GM12878 (cell line): ENCODE data around the gene ZNF467. TPM values are rescaled to one million over a fixed set of nuclear protein-coding genes. Genes with fewer than 3 reads are reported as not detected.

Experiments
- ATAC-seq: fragments of 200-7000 bp; cut with Tn5 transposase; 3 replicates; pipeline ENCODE4 v1.9.1; 2020; ENCODE audit warnings: mild to moderate bottlenecking, moderate library complexity
- BruUV-seq: library from RNA; stranded (reverse); fragments of 400-500 nt; replicated peaks from 2 replicates; lab custom pipeline; 2021; lab: Mats Ljungman, UMichigan
- CTCF ChIA-PET: fragments of 300-600 bp; sonication (Branson Sonifier 250); formaldehyde crosslinking; extraction: SDS; loops from one replicate; lab custom pipeline; 2021; ENCODE audit warnings: inconsistent platforms; lab: Yijun Ruan, JAX
- POLR2A ChIA-PET: fragments of 350-600 bp; formaldehyde crosslinking; extraction: SDS; loops from one replicate; lab custom pipeline; 2021; ENCODE audit warnings: inconsistent platforms; lab: Charles Lee
- RAD21 ChIA-PET: fragments of 300-600 bp; sonication (Branson Sonifier 250); formaldehyde crosslinking; loops from one replicate; lab custom pipeline; 2023; ENCODE audit warnings: antibody characterized with exemption; ENCODE audit not compliant: unreplicated experiment; lab: Charles Lee
- SMC1A ChIA-PET: fragments of 300-600 bp; sonication (Branson Sonifier 250); formaldehyde crosslinking; loops from one replicate; lab custom pipeline; 2023; ENCODE audit not compliant: unreplicated experiment, uncharacterized antibody; lab: Charles Lee
- DNase-seq: peaks from one replicate; pipeline ENCODE4 v3.0.0-alpha.2; 2011; ENCODE audit warnings: low read depth, low spot score
- FAIRE-seq: peaks from 3 replicates; lab custom pipeline; 2011; peaks lifted over from hg19 to GRCh38; lab: Jason Lieb, UNC
- H2AFZ ChIP-seq: 2 replicates; pipeline ENCODE4 v1.6.0; 2011; ENCODE audit warnings: low read depth, low read length, control low read depth; ENCODE audit not compliant: control insufficient read depth
- H3K27ac ChIP-seq: 2 replicates; pipeline ENCODE4 v1.5.1; 2011; ENCODE audit warnings: control low read depth; ENCODE audit not compliant: control insufficient read depth, insufficient read depth
- H3K27me3 ChIP-seq, 2 experiments: replicated peaks in 1 of 2; 2 replicates each; pipeline versions ENCODE4 v1.6.0 to v1.6.1; 2011; ENCODE audit warnings: low read length in 1 of 2; ENCODE audit not compliant: control insufficient read depth in 2 of 2, insufficient read depth in 2 of 2
- H3K36me3 ChIP-seq, 2 experiments: 2 replicates each; pipeline ENCODE4 v1.5.1; 2011; ENCODE audit warnings: low read length in 1 of 2; ENCODE audit not compliant: control insufficient read depth in 2 of 2, insufficient read depth in 2 of 2
- H3K4me1 ChIP-seq: 2 replicates; pipeline ENCODE4 v1.6.1; 2011; ENCODE audit warnings: mild to moderate bottlenecking, low read length, moderate library complexity, mixed read lengths; ENCODE audit not compliant: control insufficient read depth, insufficient read depth
- H3K4me2 ChIP-seq: 2 replicates; pipeline ENCODE4 v1.6.0; 2011; ENCODE audit warnings: control low read depth; ENCODE audit not compliant: control insufficient read depth, insufficient read depth
- H3K4me3 ChIP-seq: fragments of 200-600 bp; sonication (generic); 2 replicates; pipeline ENCODE4 v1.5.1; 2016
- H3K79me2 ChIP-seq: 2 replicates; pipeline ENCODE4 v1.6.0; 2011; ENCODE audit warnings: low read length; ENCODE audit not compliant: control insufficient read depth, insufficient read depth
- H3K9ac ChIP-seq: 2 replicates; pipeline ENCODE4 v1.8.0; 2011; ENCODE audit warnings: low read length, control low read depth, mixed read lengths; ENCODE audit not compliant: control insufficient read depth, insufficient read depth
- H3K9me3 ChIP-seq: replicated peaks from 3 replicates; pipeline ENCODE4 v1.5.1; 2011; ENCODE audit warnings: mild to moderate bottlenecking, low read length; ENCODE audit not compliant: control insufficient read depth, insufficient read depth
- H4K20me1 ChIP-seq: 2 replicates; pipeline ENCODE4 v1.6.0; 2011; ENCODE audit not compliant: control insufficient read depth, insufficient read depth
- BACH1 ChIP-seq: fragments of 450-650 bp; IDR thresholded peaks from 2 replicates; pipeline ENCODE4 v1.6.1; 2017; ENCODE audit warnings: mild to moderate bottlenecking, borderline replicate concordance
- BHLHE40 ChIP-seq, 2 experiments: fragments of 450-650 bp in 1 of 2; IDR thresholded peaks; 2 replicates each; pipeline ENCODE4 v1.6.1; 2011 to 2017; ENCODE audit warnings: low read depth in 2 of 2, borderline replicate concordance in 1 of 2, improper control_type of control experiment in 1 of 2, low read length in 1 of 2, mild to moderate bottlenecking in 1 of 2
- ETV6 ChIP-seq, 2 experiments: fragments of 450-650 bp in 1 of 2; IDR thresholded peaks in 1 of 2; conservative IDR thresholded peaks in 1 of 2; 2 replicates each; pipeline ENCODE4 v1.6.1; 2014; ENCODE audit warnings: antibody characterized with exemption in 1 of 2, borderline replicate concordance in 1 of 2, low read depth in 1 of 2, mild to moderate bottlenecking in 1 of 2, moderate library complexity in 1 of 2
- HSF1 ChIP-seq: fragments of 150-350 bp; IDR thresholded peaks from 2 replicates; pipeline ENCODE4 v1.6.1; 2014; ENCODE audit warnings: mild to moderate bottlenecking, low read depth, low read length
- SMC3 ChIP-seq: IDR thresholded peaks from 2 replicates; pipeline ENCODE4 v1.6.1; 2011; ENCODE audit warnings: low read length, improper control_type of control experiment, borderline replicate concordance
- SREBF1 ChIP-seq: IDR thresholded peaks from 2 replicates; pipeline ENCODE4 v1.6.1; 2012; ENCODE audit warnings: mild to moderate bottlenecking, low read length
- STAT3 ChIP-seq: IDR thresholded peaks from 2 replicates; pipeline ENCODE4 v1.6.1; 2011; ENCODE audit warnings: low read depth, low read length, improper control_type of control experiment
- YY1 ChIP-seq: IDR thresholded peaks from 2 replicates; pipeline ENCODE4 v1.6.1; 2011; ENCODE audit warnings: low read depth, mild to moderate bottlenecking, low read length
- WGBS: methylation state at CpG from one replicate; pipeline ENCODE4 v1.1.6; 2016; ENCODE audit warnings: low lambda C conversion rate; ENCODE audit not compliant: insufficient replicate concordance, insufficient coverage; ENCODE audit errors: missing lambda C conversion rate; 5-methylcytosine and 5-hydroxymethylcytosine counted together
- in situ Hi-C: fragments of 300-500 bp; cut with MboI; formaldehyde crosslinking; loops from 9 replicates; pipeline ENCODE4 v1.14.3; 2018; ENCODE audit warnings: mixed read lengths
- intact Hi-C: fragments of 100-400 bp; cut with micrococcal nuclease; formaldehyde crosslinking; loops from one replicate; pipeline ENCODE4 v1.14.2; 2022; ENCODE audit not compliant: unreplicated experiment
- polyA plus RNA-seq, 11 experiments: library from polyadenylated mRNA; depleted of rRNA in 4 of 11; unstranded in 6 of 11; stranded (reverse) in 5 of 11; fragments of >200 nt; fragmentation: Nextera tagmentation in 4 of 11; fragmentation: Illumina TruSeq in 1 of 11; extraction: Ambion mirVana in 4 of 11; extraction: Trizol in 1 of 11; gene quantifications; 1 replicate in 1 of 11; 2 replicates in 10 of 11; pipeline versions ENCODE4 v1.2.1 to v1.2.3, GENCODE V29; 2011 to 2016; ENCODE audit warnings: inconsistent platforms in 2 of 11, missing spikeins in 2 of 11, low read depth in 1 of 11
- total RNA-seq, 4 experiments: library from RNA; depleted of rRNA in 3 of 4; stranded (reverse); fragments of >200 nt in 3 of 4; fragmentation: Illumina TruSeq in 1 of 4; extraction: Trizol in 1 of 4; gene quantifications; 2 replicates each; pipeline versions ENCODE4 v1.2.1 to v1.2.3, GENCODE V29; 2013 to 2021
- TF ChIP-seq, protein P1 (sequence below): fragments of 150-350 bp; IDR thresholded peaks from 2 replicates; pipeline ENCODE4 v1.6.1; 2016; ENCODE audit warnings: low read depth, low read length
- TF ChIP-seq, protein P2 (sequence below): IDR thresholded peaks from 2 replicates; pipeline ENCODE4 v1.6.1; 2012; ENCODE audit warnings: improper control_type of control experiment, low read depth, low read length; ENCODE audit not compliant: insufficient replicate concordance

ZNF467 gene
- total and polyA plus RNA-seq, 10 of the 15 experiments (the other 5 are each of a cell fraction or from before 2014, with no cell fraction given), result not detected

- TF ChIP-seq HSF1, result no peak
- TF ChIP-seq SREBF1, result no peak
- no peak for TF ChIP-seq ETV6 (conservative IDR thresholded peaks at IDR 0.05 in 1 of 2, IDR thresholded peaks at IDR 0.05 in 1 of 2; ENCODE audit: borderline replicate concordance in 1 of 2, low read depth in 1 of 2)
Observed at GRCh38 chr7:149804106-149804505, 30.7 kb upstream of the ZNF467 start (continued).

- no peak for FAIRE-seq
- TF ChIP-seq, protein P1, sequence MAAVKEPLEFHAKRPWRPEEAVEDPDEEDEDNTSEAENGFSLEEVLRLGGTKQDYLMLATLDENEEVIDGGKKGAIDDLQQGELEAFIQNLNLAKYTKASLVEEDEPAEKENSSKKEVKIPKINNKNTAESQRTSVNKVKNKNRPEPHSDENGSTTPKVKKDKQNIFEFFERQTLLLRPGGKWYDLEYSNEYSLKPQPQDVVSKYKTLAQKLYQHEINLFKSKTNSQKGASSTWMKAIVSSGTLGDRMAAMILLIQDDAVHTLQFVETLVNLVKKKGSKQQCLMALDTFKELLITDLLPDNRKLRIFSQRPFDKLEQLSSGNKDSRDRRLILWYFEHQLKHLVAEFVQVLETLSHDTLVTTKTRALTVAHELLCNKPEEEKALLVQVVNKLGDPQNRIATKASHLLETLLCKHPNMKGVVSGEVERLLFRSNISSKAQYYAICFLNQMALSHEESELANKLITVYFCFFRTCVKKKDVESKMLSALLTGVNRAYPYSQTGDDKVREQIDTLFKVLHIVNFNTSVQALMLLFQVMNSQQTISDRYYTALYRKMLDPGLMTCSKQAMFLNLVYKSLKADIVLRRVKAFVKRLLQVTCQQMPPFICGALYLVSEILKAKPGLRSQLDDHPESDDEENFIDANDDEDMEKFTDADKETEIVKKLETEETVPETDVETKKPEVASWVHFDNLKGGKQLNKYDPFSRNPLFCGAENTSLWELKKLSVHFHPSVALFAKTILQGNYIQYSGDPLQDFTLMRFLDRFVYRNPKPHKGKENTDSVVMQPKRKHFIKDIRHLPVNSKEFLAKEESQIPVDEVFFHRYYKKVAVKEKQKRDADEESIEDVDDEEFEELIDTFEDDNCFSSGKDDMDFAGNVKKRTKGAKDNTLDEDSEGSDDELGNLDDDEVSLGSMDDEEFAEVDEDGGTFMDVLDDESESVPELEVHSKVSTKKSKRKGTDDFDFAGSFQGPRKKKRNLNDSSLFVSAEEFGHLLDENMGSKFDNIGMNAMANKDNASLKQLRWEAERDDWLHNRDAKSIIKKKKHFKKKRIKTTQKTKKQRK, result no peak
- no peak for TF ChIP-seq STAT3
- no peak for TF ChIP-seq SMC3
- TF ChIP-seq BACH1, result no peak
- no peak for TF ChIP-seq YY1
- TF ChIP-seq BHLHE40 (IDR thresholded peaks at IDR 0.05; ENCODE audit: borderline replicate concordance in 1 of 2, low read depth in 2 of 2, low read length in 1 of 2), result no peak
- TF ChIP-seq, protein P2, sequence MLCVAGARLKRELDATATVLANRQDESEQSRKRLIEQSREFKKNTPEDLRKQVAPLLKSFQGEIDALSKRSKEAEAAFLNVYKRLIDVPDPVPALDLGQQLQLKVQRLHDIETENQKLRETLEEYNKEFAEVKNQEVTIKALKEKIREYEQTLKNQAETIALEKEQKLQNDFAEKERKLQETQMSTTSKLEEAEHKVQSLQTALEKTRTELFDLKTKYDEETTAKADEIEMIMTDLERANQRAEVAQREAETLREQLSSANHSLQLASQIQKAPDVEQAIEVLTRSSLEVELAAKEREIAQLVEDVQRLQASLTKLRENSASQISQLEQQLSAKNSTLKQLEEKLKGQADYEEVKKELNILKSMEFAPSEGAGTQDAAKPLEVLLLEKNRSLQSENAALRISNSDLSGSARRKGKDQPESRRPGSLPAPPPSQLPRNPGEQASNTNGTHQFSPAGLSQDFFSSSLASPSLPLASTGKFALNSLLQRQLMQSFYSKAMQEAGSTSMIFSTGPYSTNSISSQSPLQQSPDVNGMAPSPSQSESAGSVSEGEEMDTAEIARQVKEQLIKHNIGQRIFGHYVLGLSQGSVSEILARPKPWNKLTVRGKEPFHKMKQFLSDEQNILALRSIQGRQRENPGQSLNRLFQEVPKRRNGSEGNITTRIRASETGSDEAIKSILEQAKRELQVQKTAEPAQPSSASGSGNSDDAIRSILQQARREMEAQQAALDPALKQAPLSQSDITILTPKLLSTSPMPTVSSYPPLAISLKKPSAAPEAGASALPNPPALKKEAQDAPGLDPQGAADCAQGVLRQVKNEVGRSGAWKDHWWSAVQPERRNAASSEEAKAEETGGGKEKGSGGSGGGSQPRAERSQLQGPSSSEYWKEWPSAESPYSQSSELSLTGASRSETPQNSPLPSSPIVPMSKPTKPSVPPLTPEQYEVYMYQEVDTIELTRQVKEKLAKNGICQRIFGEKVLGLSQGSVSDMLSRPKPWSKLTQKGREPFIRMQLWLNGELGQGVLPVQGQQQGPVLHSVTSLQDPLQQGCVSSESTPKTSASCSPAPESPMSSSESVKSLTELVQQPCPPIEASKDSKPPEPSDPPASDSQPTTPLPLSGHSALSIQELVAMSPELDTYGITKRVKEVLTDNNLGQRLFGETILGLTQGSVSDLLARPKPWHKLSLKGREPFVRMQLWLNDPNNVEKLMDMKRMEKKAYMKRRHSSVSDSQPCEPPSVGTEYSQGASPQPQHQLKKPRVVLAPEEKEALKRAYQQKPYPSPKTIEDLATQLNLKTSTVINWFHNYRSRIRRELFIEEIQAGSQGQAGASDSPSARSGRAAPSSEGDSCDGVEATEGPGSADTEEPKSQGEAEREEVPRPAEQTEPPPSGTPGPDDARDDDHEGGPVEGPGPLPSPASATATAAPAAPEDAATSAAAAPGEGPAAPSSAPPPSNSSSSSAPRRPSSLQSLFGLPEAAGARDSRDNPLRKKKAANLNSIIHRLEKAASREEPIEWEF, result no peak
Observed at GRCh38 chr7:149803551-149804074, 30.2 kb upstream of the ZNF467 start.

More at GRCh38 chr7:149803551-149804074, 30.2 kb upstream of the ZNF467 start:
- no peak overlapping the region for H3K4me3 ChIP-seq
- H3K9ac ChIP-seq, result no peak overlapping the region
- in situ Hi-C loops, result no loop called here
- no peak overlapping the region for H3K27ac ChIP-seq
- no peaks in the 10 kb centered on the region for H3K4me1 ChIP-seq
- H3K9me3 ChIP-seq, result no peaks in the 10 kb centered on the region
- WGBS, result 28% methylated on average over 16 of the region's 17 CpGs
- intact Hi-C loops, result no loop called here
- no peak overlapping the region for H3K4me2 ChIP-seq
- RAD21 ChIA-PET, result no interaction called here
- no peaks in the 10 kb centered on the region for H3K36me3 ChIP-seq
- CTCF ChIA-PET, result no interaction called here
- ATAC-seq (no peak), DNase-seq (no peak)
- H3K27me3 ChIP-seq, result no peaks in the 10 kb centered on the region
- H2AFZ ChIP-seq, result no peak overlapping the region
- POLR2A ChIA-PET, result no interaction called here
- BruUV-seq, result no TSS peak
- H4K20me1 ChIP-seq, result no peaks in the 10 kb centered on the region
- no peaks in the 10 kb centered on the region for H3K79me2 ChIP-seq
- SMC1A ChIA-PET, result no interaction called here
